GM12873 (cell line): ENCODE results near the gene GPR55.

Source experiments
- CTCF ChIP-seq: IDR thresholded peaks from 2 replicates; pipeline ENCODE4 v1.5.1; 2012; ENCODE audit warnings: low read depth, mild to moderate bottlenecking, moderate library complexity, low read length, control low read depth; ENCODE audit not compliant: insufficient read depth; ENCODE audit errors: missing control alignments

Gene GPR55

GRCh38 chr2:230904856-230905447 lies 20.1 kb downstream of the GPR55 start:
- TF ChIP-seq CTCF, result no peak

DNA sequence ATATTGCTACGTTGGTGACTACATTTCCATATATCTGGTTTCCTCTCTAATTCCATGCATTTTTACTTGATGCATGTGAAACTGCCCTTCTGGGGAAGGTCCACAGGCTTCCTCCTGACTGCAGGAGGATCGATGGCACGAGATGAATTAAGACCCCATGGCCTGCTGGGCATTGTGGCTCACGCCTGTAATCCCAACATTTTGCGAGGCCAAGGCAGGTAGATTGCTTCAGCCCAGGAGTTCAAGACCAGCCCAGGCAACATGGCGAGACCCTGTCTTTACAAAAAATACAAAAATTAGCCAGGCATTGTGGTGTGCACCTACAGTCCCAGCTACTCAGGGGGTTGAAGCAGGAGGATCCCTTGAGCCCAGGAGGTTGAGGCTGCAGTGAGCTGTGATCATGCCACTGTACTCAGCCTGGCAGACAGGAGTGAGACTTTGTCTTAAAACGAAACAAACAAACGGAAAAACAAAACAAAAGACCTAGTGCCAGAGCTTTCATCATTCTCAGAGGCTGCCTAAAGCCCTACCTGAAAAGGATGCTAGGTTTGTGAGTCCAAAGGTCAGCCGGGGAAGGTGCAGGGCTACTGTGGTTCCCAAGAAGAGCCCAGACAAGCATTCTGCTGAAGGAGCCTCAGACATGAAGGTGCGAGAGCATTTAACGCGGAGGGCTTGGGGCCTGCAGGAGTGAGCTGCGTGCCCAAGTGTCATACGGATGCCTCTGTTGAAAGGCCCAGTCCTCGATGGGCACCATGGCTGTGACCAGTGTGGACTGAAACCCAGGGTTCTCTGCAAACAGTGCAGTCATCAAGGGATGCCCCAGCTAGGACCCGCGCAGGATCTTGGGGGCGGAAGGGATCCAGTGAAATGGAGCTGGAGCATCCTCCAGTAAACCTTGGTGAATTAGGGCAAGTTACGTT lies 21.6 kb downstream of the GPR55 start:
- no peak for TF ChIP-seq CTCF

- peak; percentile 96 for TF ChIP-seq CTCF
These were observed 22.7 kb downstream of the GPR55 start for GRCh38 chr2:230902180-230902899.

- no peak for TF ChIP-seq CTCF
These were observed 24.0 kb downstream of the GPR55 start for GRCh38 chr2:230901006-230901405.

- no peak for TF ChIP-seq CTCF
These were observed 24.6 kb downstream of the GPR55 start for GRCh38 chr2:230900336-230900995.

DNA sequence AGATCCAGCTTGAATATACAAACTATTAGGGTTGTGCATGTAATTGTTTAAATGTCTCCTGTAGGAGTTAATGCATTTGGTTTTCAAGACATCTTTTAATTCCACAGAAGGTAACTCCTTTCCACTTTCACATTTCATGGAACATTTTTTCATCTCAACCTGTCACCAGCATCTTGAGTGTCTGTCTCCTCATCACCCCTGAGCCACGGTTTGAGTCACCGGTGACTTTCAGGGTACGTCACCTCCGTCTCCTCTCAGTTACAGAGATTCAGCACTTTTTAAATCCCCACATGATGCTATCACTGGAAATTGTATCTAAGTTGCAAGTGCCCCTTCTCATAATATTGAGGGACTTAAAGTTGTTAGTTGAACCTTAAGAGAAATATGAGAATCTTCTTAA lies 25.3 kb downstream of the GPR55 start:
- no peak for TF ChIP-seq CTCF

DNA sequence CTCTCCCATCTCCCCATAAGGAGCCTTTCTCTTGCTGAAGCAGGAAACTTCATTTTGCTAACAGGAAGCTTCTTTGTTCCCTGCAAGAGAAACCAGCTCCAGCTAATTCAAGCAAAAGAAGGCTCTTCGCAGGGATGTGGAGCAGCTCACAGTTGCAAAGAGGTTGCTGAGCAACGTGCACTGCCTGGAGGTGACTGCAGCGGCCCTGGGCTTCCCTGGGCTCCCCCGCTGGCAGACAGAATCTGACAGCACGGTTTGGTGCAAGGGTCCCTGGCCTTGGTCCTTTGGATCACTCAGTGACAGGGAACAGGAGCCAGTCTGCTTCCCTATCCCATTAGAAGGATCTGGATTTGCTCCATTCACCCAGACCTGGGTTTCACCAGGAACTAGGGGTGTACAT lies 25.8 kb downstream of the GPR55 start:
- no peak for TF ChIP-seq CTCF
